IMR-90 (cell line): ENCODE measurements around the gene ELL. TPM values are rescaled to one million over a fixed set of nuclear protein-coding genes. Genes with fewer than 3 reads are reported as not detected.

ENCODE experiments used
- ATAC-seq: fragments of 200-7000 bp; cut with Tn5 transposase; 2 replicates; pipeline ENCODE4 v1.9.1; 2020; ENCODE audit warnings: low read depth, mild to moderate bottlenecking, moderate library complexity
- BruUV-seq: library from RNA; stranded (reverse); fragments of 400-500 nt; replicated peaks from 2 replicates; lab custom pipeline; 2021; lab: Mats Ljungman, UMichigan
- CTCF ChIA-PET: fragments of 300-600 bp; formaldehyde crosslinking; extraction: SDS; loops from one replicate; lab custom pipeline; 2021; ENCODE audit warnings: antibody characterized with exemption; lab: Yijun Ruan, JAX
- POLR2A ChIA-PET: fragments of 300-600 bp; sonication (Branson Sonifier 250); formaldehyde crosslinking; loops from one replicate; lab custom pipeline; 2022; ENCODE audit warnings: antibody characterized with exemption; ENCODE audit not compliant: unreplicated experiment; lab: Charles Lee
- DNase-seq: peaks from one replicate; pipeline ENCODE4 v3.0.0; 2013
- H2AFZ ChIP-seq: replicated peaks from 2 replicates; pipeline ENCODE3; 2013; ENCODE audit warnings: low read length, mild to moderate bottlenecking; ENCODE audit not compliant: poor library complexity
- H2AK5ac ChIP-seq: 2 replicates; pipeline ENCODE4 v1.6.1; 2013; ENCODE audit warnings: low read depth, low read length, inconsistent platforms
- H2AK9ac ChIP-seq: replicated peaks from 2 replicates; pipeline ENCODE3; 2013; ENCODE audit warnings: mild to moderate bottlenecking, low read depth, low read length, moderate library complexity; ENCODE audit not compliant: poor library complexity
- H2BK120ac ChIP-seq: 2 replicates; pipeline ENCODE4 v1.6.1; 2013; ENCODE audit warnings: low read depth, low read length, inconsistent platforms
- H2BK15ac ChIP-seq: 3 replicates; pipeline ENCODE4 v1.6.1; 2013; ENCODE audit warnings: low read depth, low read length, inconsistent platforms
- H2BK20ac ChIP-seq: 2 replicates; pipeline ENCODE4 v1.6.1; 2013; ENCODE audit warnings: low read depth, mild to moderate bottlenecking, inconsistent platforms, low read length, moderate library complexity
- H2BK5ac ChIP-seq: 2 replicates; pipeline ENCODE4 v1.6.1; 2013; ENCODE audit warnings: mild to moderate bottlenecking, low read depth, low read length, inconsistent platforms; ENCODE audit not compliant: poor library complexity, severe bottlenecking
- H3K14ac ChIP-seq: replicated peaks from 2 replicates; pipeline ENCODE4 v1.6.1; 2013; ENCODE audit warnings: low read depth, low read length, inconsistent platforms
- H3K18ac ChIP-seq: 2 replicates; pipeline ENCODE4 v1.6.1; 2013; ENCODE audit warnings: low read depth, low read length, control low read depth
- H3K23ac ChIP-seq: 2 replicates; pipeline ENCODE4 v1.6.1; 2013; ENCODE audit warnings: low read depth, low read length, inconsistent platforms
- H3K27ac ChIP-seq: 2 replicates; pipeline ENCODE4 v1.5.1; 2013; ENCODE audit warnings: mild to moderate bottlenecking, control low read depth, low read length; ENCODE audit not compliant: insufficient read depth
- H3K27me3 ChIP-seq: 2 replicates; pipeline ENCODE4 v1.6.1; 2013; ENCODE audit warnings: low read length; ENCODE audit not compliant: control insufficient read depth, insufficient read depth
- H3K36me3 ChIP-seq: 2 replicates; pipeline ENCODE4 v1.6.1; 2013; ENCODE audit warnings: low read length, mixed read lengths; ENCODE audit not compliant: control insufficient read depth, insufficient read depth
- H3K4ac ChIP-seq: 2 replicates; pipeline ENCODE4 v1.6.1; 2013; ENCODE audit warnings: low read depth, low read length, inconsistent platforms
- H3K4me1 ChIP-seq: 2 replicates; pipeline ENCODE4 v1.6.1; 2013; ENCODE audit warnings: low read length, mixed read lengths; ENCODE audit not compliant: control insufficient read depth, insufficient read depth
- H3K4me2 ChIP-seq: 2 replicates; pipeline ENCODE4 v1.6.1; 2013; ENCODE audit warnings: low read depth, mild to moderate bottlenecking, control low read depth, low read length, moderate library complexity
- H3K4me3 ChIP-seq: 2 replicates; pipeline ENCODE4 v1.5.1; 2013; ENCODE audit warnings: low read depth, mild to moderate bottlenecking, control low read depth, low read length, moderate library complexity; ENCODE audit not compliant: insufficient read depth
- H3K56ac ChIP-seq: 2 replicates; pipeline ENCODE4 v1.6.1; 2013; ENCODE audit warnings: low read length, inconsistent platforms; ENCODE audit not compliant: insufficient read depth; ENCODE audit errors: extremely low read depth
- H3K79me1 ChIP-seq, 2 experiments: 2 replicates each; pipeline ENCODE4 v1.6.1; 2013; ENCODE audit warnings: low read length in 2 of 2, inconsistent platforms in 1 of 2, low read depth in 1 of 2
- H3K9ac ChIP-seq: 2 replicates; pipeline ENCODE4 v1.6.1; 2013; ENCODE audit warnings: low read depth, low read length, control low read depth
- H3K9me1 ChIP-seq: 2 replicates; pipeline ENCODE4 v1.6.1; 2013; ENCODE audit warnings: low read length, inconsistent platforms; ENCODE audit not compliant: insufficient read depth
- H3K9me3 ChIP-seq: 2 replicates; pipeline ENCODE4 v1.6.1; 2013; ENCODE audit warnings: low read length; ENCODE audit not compliant: control insufficient read depth, insufficient read depth
- H4K20me1 ChIP-seq: 2 replicates; pipeline ENCODE4 v1.6.1; 2013; ENCODE audit warnings: low read length, inconsistent platforms; ENCODE audit not compliant: insufficient read depth
- H4K5ac ChIP-seq: 2 replicates; pipeline ENCODE4 v1.6.1; 2013; ENCODE audit warnings: mild to moderate bottlenecking, low read depth, low read length, control low read depth
- H4K8ac ChIP-seq, 2 experiments: 2 replicates each; pipeline ENCODE4 v1.6.1; 2013; ENCODE audit warnings: low read depth in 2 of 2, low read length in 2 of 2, control low read depth in 1 of 2, inconsistent platforms in 1 of 2
- H4K91ac ChIP-seq: 2 replicates; pipeline ENCODE4 v1.6.1; 2013; ENCODE audit warnings: low read depth, low read length, inconsistent platforms; ENCODE audit not compliant: insufficient read depth
- MAFK ChIP-seq: IDR thresholded peaks from 2 replicates; pipeline ENCODE4 v1.6.1; 2012; ENCODE audit warnings: low read depth, low read length, improper control_type of control experiment
- POLR2A ChIP-seq: IDR thresholded peaks from 2 replicates; pipeline ENCODE4 v1.6.1; 2012; ENCODE audit warnings: mild to moderate bottlenecking, low read depth, low read length
- RAD21 ChIP-seq: IDR thresholded peaks from 2 replicates; pipeline ENCODE4 v1.6.1; 2012; ENCODE audit warnings: low read length, improper control_type of control experiment
- RCOR1 ChIP-seq: IDR thresholded peaks from 2 replicates; pipeline ENCODE4 v1.6.1; 2012; ENCODE audit warnings: mild to moderate bottlenecking, low read length, improper control_type of control experiment; ENCODE audit not compliant: insufficient replicate concordance
- RFX5 ChIP-seq: IDR thresholded peaks from 2 replicates; pipeline ENCODE4 v1.8.0; 2012; ENCODE audit warnings: low read depth, mild to moderate bottlenecking, low read length, moderate library complexity
- SMC3 ChIP-seq: fragments of 150-350 bp; IDR thresholded peaks from 2 replicates; pipeline ENCODE4 v1.6.1; 2016; ENCODE audit warnings: low read depth, mild to moderate bottlenecking, antibody characterized with exemption, low read length, moderate library complexity
- WGBS, 2 experiments: methylation state at CpG; one replicate each; pipeline versions ENCODE4 v1.1.5 to v1.1.7; 2013; ENCODE audit warnings: missing lambda C conversion rate in 2 of 2; ENCODE audit not compliant: insufficient read length in 1 of 2; ENCODE audit errors: extremely low coverage in 2 of 2; 5-methylcytosine and 5-hydroxymethylcytosine counted together
- dilution Hi-C: fragments of 300-500 bp; cut with HindIII; formaldehyde crosslinking; loops from one replicate; pipeline ENCODE4 v1.14.3; 2018; ENCODE audit warnings: low sequenced_read_pairs; ENCODE audit not compliant: unreplicated experiment
- in situ Hi-C: fragments of 300-500 bp; cut with MboI; formaldehyde crosslinking; loops from 3 replicates; pipeline ENCODE4 v1.14.3; 2019; ENCODE audit warnings: low sequenced_read_pairs, inconsistent platforms, mixed read lengths
- intact Hi-C: fragments of 100-400 bp; cut with micrococcal nuclease; formaldehyde crosslinking; loops from 2 replicates; pipeline ENCODE4 v1.10.0; 2022
- polyA plus RNA-seq, 3 experiments: library from polyadenylated mRNA; depleted of rRNA; stranded (reverse); fragments of >200 nt; gene quantifications; 2 replicates each; pipeline ENCODE4 v1.2.3, GENCODE V29; 2012; ENCODE audit warnings: low replicate concordance in 1 of 3
- total RNA-seq: library from RNA; depleted of rRNA; stranded (reverse); fragments of >200 nt; gene quantifications from 2 replicates; pipeline ENCODE4 v1.2.3, GENCODE V29; 2012
- TF ChIP-seq, protein P1 (sequence below): conservative IDR thresholded peaks from 2 replicates; pipeline ENCODE4 v1.5.1; 2012; ENCODE audit warnings: mild to moderate bottlenecking, low read depth, low read length, improper control_type of control experiment

Gene ELL
- total and polyA plus RNA-seq, 2 of the 4 experiments (the other 2 are of a cell fraction): 6.3 to 13.1 TPM

DNA sequence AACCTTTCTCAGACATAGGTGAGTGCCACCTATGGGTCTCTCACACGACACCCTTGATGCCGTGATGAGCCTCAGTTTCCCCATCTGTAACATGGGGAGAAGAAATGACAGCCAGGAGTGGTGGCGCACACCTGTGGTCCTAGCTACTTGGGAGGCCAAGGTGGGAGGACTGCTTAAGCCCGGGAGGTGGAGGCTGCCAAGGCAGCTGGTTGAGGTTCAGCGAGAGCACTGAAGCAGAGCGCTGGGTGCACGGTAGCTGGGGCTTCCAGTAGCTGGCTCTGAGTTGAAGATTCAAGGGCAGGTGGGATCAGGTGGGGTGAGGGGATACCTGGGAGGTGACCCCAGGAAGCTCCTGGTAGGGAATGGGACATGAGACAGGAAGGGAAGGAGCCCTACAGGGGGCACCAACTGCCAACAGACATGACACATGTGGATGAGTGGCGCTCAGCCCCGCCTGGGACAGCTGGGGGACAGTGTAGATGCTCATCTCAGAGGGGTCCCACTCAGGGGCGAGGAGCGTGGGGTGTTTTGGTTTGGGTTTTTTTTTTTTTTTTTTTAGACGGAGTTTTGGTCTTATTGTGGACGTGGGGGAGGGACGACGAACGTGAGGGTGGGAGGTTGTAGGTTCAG is 109.1 kb downstream of the ELL start (continued):
- TF ChIP-seq, protein P1, sequence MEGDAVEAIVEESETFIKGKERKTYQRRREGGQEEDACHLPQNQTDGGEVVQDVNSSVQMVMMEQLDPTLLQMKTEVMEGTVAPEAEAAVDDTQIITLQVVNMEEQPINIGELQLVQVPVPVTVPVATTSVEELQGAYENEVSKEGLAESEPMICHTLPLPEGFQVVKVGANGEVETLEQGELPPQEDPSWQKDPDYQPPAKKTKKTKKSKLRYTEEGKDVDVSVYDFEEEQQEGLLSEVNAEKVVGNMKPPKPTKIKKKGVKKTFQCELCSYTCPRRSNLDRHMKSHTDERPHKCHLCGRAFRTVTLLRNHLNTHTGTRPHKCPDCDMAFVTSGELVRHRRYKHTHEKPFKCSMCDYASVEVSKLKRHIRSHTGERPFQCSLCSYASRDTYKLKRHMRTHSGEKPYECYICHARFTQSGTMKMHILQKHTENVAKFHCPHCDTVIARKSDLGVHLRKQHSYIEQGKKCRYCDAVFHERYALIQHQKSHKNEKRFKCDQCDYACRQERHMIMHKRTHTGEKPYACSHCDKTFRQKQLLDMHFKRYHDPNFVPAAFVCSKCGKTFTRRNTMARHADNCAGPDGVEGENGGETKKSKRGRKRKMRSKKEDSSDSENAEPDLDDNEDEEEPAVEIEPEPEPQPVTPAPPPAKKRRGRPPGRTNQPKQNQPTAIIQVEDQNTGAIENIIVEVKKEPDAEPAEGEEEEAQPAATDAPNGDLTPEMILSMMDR: no peak
- TF ChIP-seq POLR2A (no peak), RFX5 (no peak), MAFK (no peak)

DNA sequence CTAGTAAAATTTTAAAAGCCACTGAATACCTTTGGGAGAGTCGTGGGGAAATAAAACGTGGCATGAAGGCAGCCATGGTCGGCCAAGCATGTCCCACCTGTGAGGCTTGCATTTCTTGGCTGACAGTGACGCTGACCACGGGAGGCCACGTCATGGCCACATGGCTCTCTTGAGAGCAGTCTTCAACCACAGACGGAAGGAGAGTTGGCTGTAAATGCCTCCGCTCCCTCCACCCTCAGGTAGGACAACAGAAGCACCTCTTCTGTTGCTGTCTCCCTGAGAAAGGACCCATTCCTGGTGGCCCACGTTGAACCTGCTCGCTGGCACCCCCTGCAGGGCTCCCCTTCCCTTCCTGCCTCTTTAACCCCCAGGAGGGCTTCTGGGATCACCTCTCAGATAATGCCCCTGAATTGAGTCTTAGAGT is 113.8 kb downstream of the ELL start:
- Histone ChIP-seq H2AK9ac (no peak overlapping the region), H4K8ac (no peak overlapping the region), H4K20me1 (no peaks in the 10 kb centered on the region), H2BK20ac (no peak overlapping the region), H4K5ac (no peak overlapping the region), H3K9me3 (no peaks in the 10 kb centered on the region), H3K4me3 (no peak overlapping the region), H2BK15ac (no peak overlapping the region; the same call in 2 of the 3 replicates), H3K23ac (no peak overlapping the region), H3K56ac (no peak overlapping the region), H3K18ac (no peak overlapping the region), H2AK5ac (peak overlapping the region; percentile 90; the same call in 1 of the 2 replicates), H3K27ac (no peak overlapping the region), H3K14ac (no peak overlapping the region), H2BK5ac (no peak overlapping the region), H4K91ac (no peak overlapping the region), H3K36me3 (no peaks in the 10 kb centered on the region), H2AFZ (peak overlapping the region; percentile 67), H3K9me1 (no peaks in the 10 kb centered on the region), H3K9ac (no peak overlapping the region), H2BK120ac (no peak overlapping the region), H3K4me1 (no peaks in the 10 kb centered on the region), H3K79me1 (no peaks in the 10 kb centered on the region), H3K4me2 (no peak overlapping the region), H3K4ac (0 out of 2 replicates have a peak overlapping the region, but pooled peaks have one; percentile 42), H3K27me3 (no peaks in the 10 kb centered on the region)
- in situ Hi-C loops (loop anchor here (5.0 to 10.0 kb wide), 2 partner anchors 56 to 133 kb away; partner anchors contain the start of gene IQCN), intact Hi-C loops (no loop called here), dilution Hi-C loops (no loop called here)
- ATAC-seq (no peak; the same call in 1 of the 2 replicates), DNase-seq (no peak)
- no TSS peak for BruUV-seq
- CTCF ChIA-PET: no interaction called here
- 73% methylated on average over 3 of the region's 10 CpGs; no CpG with 5 or more reads in 1 of the 2 experiments for WGBS, 2 experiments
- TF ChIP-seq SMC3 (peak; percentile 38), RAD21 (peak; percentile 47), RCOR1 (no peak)
- TF ChIP-seq, protein P1: peak; percentile 33; the same call in 1 of the 2 replicates
- POLR2A ChIA-PET: no interaction called here
